ENCODE measurements around the gene PURB.
A peak's percentile ranks its signal among the peaks of the same experiment; 100 is the strongest.

The PURB gene

DNA sequence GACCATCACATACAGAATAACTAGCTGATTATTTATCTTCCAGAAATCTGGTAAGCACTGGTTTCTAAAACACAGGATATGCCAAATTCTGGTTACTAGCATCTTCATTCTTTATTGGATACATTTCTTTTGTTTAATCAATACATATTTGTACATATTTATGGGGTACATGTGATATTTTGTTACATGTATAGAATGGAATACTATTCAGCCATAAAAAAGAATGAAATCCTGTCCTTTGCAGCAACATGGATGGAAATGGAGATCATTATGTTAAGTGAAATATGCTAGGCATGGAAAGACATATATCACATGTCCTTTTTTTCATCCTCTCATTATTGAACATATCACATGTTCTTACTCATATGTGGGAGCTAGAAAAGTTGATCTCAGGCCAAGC, 32.7 kb upstream of the PURB start:
- H3K4me3 ChIP-seq (ENCODE audit: low read length), result no peak overlapping the region
- DNase-seq (ENCODE audit: low read depth), result no peak
- TF ChIP-seq CTCF (IDR thresholded peaks at IDR 0.05; ENCODE audit: insufficient read depth, low read depth, low read length, missing control alignments), result no peak

- no peak for DNase-seq (ENCODE audit: low read depth)
- H3K4me3 ChIP-seq (ENCODE audit: low read length), result no peak overlapping the region
- TF ChIP-seq CTCF (IDR thresholded peaks at IDR 0.05; ENCODE audit: insufficient read depth, low read depth, low read length, missing control alignments), result no peak
These were observed 32.1 kb upstream of the PURB start for GRCh38 chr7:44917465-44917864.

- DNase-seq (ENCODE audit: low read depth), result no peak
- H3K4me3 ChIP-seq (ENCODE audit: low read length), result no peak overlapping the region
- no peak for TF ChIP-seq CTCF (IDR thresholded peaks at IDR 0.05; ENCODE audit: insufficient read depth, low read depth, low read length, missing control alignments)
These were observed 29.8 kb upstream of the PURB start for GRCh38 chr7:44914992-44915607.

DNA sequence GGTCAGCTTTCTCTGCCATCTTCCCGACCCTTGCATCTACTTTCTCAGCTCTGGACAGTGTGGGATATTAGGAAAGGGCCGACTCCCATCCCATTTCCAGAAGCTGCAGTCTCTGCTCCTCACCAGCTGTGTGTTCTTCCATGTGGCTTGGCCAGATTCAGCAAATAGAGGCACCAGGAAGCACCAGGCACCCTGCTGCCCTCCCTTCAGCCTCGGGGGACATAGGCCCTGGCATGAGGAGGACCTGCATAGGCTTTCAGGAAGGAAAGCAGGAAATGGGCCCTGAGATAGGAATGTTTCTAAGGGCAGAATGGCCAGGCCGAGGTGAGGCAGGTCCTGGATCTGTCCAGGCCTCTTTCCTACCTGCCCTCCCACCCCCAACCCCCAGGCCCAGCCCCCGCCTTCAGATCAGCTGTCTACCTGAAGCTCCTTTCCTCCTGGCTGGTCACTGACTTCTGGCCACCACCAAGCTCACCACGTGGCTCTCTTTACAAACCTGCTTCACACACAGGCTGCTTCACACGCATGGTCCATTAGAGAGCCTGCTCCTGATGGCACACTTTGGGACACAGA, 27.5 kb upstream of the PURB start:
- no peak for TF ChIP-seq CTCF (IDR thresholded peaks at IDR 0.05; ENCODE audit: insufficient read depth, low read depth, low read length, missing control alignments)
- peak; percentile 36 for DNase-seq (ENCODE audit: low read depth)
- H3K4me3 ChIP-seq (ENCODE audit: low read length), result no peak overlapping the region

DNA sequence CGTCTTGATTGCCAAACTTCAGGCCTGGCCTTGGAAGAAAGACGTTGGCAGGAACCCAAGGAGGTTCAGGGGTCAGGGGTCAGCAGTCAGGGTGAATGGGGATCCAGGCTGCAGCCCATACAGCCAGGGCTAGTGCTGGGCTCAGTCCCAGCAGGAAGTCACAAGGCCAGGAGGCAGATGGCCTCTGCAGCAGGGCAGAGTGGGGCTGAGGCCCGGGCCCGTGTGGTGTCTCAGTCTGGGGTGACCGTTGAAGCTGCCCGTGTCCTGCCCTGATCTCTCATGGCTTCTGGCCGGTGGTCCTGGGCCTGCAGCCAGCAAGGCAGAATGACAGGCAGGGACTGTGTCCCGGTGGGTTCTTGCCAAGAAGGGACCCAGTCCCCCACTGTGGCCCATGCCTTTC, 26.6 kb upstream of the PURB start:
- TF ChIP-seq CTCF (IDR thresholded peaks at IDR 0.05; ENCODE audit: insufficient read depth, low read depth, low read length, missing control alignments), result no peak
- H3K4me3 ChIP-seq (ENCODE audit: low read length), result no peak overlapping the region
- no peak for DNase-seq (ENCODE audit: low read depth)

GRCh38 chr7:44909596-44910389, 24.5 kb upstream of the PURB start:
- H3K4me3 ChIP-seq (ENCODE audit: low read length), result no peak overlapping the region
- DNase-seq (ENCODE audit: low read depth), result no peak
- no peak for TF ChIP-seq CTCF (IDR thresholded peaks at IDR 0.05; ENCODE audit: insufficient read depth, low read depth, low read length, missing control alignments)

All from epithelial cell of esophagus (primary cell).